ENCODE data around the gene LRRTM2.
A peak's percentile ranks its signal among the peaks of the same experiment; 100 is the strongest.
"Not testable (repeated sequence)": the region's sequence is repeated elsewhere in the genome, so short reads cannot be mapped to it uniquely, and the experiment has no call there.

The LRRTM2 gene, protein sequence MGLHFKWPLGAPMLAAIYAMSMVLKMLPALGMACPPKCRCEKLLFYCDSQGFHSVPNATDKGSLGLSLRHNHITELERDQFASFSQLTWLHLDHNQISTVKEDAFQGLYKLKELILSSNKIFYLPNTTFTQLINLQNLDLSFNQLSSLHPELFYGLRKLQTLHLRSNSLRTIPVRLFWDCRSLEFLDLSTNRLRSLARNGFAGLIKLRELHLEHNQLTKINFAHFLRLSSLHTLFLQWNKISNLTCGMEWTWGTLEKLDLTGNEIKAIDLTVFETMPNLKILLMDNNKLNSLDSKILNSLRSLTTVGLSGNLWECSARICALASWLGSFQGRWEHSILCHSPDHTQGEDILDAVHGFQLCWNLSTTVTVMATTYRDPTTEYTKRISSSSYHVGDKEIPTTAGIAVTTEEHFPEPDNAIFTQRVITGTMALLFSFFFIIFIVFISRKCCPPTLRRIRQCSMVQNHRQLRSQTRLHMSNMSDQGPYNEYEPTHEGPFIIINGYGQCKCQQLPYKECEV

DNA sequence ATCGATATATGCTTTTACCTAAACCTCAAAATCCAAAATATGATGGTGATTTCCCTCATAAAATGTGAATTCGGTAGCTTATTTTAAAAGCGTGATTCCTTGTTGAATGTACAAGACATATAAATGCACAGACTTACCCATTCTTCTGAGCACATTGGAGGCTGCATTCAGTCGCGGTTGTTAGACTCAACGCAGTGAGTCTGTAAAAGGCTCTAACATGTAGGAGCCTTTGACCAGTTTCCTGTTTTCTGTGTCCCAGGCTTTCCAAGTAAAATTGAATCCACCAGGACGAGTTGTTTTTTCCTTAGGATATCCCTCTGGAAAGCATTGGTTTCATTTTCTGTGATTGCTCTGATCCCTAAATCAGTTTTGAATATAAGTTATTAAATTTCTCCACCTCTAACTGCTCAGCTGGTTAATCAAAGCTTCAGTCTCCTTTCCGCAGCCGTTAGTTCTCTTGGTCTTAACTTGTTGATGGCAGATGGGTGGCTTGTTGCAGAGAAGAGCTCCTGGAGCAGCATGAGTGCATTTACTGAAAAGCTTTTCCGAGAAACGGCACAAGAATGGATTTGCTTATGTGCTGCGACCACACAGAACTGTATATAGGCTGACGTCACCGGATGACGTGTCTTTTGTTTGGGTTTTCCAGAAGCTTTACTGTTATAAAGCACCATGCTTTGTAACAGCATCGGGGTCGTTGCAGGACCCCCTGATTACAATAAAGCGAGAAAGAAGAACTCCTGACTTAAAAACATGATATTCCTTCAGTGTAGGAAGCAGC, at the start of gene LRRTM2:
LRRTM2 (minus strand) TSS at position 565 of the 781 bp plus-strand sequence; CDS start at position 141, 424 bp downstream.
- DNase-seq (ENCODE audit: low spot score), result peak; percentile 70

DNA sequence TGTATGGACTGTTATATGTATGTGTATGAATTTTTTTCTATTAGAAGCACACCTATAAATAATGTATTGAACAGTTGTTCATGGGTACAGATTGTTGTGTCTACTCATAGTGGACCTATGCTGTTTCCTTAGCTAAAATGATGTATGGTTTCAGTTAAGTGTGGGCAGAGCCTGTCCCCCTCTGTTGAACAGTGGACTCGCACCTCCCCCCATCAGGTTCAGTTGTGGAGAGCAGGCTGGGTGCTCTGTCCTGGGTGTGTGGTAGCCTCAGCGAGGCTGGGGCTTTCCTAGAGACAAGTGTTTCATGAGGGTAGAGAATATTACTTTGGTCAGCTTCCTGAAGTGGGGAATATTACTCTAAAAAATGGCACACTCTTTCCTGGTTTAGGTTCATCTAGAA, 47.4 kb upstream of the LRRTM2 start:
- no peak for DNase-seq (ENCODE audit: low spot score)

DNA sequence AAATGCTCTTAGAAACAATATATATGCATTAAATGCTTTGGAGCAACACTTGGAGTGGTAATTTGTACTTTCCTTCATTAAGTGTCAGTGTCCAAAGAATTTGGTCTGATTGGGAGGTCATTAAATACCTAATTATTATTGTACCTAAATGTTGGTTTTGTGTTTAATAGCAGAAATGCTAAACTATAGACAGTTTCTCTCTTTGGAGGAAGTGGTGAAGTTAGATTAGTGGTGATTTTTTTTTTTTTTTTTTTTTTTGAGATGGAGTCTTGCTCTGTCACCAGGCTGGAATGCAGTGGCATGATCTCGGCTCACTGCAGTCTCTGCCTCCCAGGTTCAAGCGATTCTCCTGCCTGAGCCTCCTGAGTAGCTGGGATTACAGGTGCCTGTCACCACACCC, 46.2 kb upstream of the LRRTM2 start:
- not testable (repeated sequence) for DNase-seq (ENCODE audit: low spot score)

DNA sequence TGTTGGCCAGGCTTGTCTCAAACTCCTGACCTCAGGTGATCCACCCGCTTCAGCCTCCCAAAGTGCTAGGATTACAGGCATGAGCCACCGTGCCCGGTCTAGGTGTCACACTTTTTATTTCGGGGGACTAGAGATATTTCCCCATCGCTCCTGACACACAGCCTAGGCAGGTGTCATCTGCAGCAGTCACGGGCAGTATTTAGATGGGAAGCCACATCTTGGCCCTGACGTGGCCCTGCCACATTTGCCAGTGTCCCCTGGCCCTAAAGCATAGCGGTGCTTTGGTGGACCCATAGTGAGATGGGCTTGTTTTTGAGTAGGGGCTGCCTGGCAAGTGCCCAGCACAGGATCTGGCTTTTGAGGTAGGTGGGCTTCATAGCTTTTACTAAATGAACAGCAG, 45.0 kb upstream of the LRRTM2 start:
- no peak for DNase-seq (ENCODE audit: low spot score)

GRCh38 chr5:138918686-138919085, 43.6 kb upstream of the LRRTM2 start:
- DNase-seq (ENCODE audit: low spot score), result no peak

GRCh38 chr5:138914338-138914737, 39.2 kb upstream of the LRRTM2 start:
- no peak for DNase-seq (ENCODE audit: low spot score)

- no peak for DNase-seq (ENCODE audit: low spot score)
These were observed 38.6 kb upstream of the LRRTM2 start for GRCh38 chr5:138913773-138914172.

DNA sequence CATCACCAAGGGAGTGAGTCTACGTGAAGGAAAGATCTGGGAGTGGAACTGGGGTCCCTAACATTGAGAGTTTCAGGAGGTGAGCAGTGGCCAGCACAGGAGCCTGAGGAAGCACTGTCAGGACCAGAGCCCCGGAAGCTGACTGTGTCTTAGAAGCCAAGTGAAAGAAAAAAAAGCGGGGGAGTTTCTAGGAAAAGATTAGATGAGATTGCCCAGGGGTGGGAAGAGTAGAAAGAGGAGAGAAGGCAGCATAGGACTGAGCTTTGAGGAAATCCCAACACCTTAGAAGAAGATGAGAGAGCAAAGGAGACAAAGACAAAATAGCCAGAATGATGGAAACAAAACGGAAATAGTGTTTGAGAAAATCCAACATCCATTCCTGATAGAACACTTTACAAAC, 37.0 kb upstream of the LRRTM2 start:
- DNase-seq (ENCODE audit: low spot score), result no peak

DNA sequence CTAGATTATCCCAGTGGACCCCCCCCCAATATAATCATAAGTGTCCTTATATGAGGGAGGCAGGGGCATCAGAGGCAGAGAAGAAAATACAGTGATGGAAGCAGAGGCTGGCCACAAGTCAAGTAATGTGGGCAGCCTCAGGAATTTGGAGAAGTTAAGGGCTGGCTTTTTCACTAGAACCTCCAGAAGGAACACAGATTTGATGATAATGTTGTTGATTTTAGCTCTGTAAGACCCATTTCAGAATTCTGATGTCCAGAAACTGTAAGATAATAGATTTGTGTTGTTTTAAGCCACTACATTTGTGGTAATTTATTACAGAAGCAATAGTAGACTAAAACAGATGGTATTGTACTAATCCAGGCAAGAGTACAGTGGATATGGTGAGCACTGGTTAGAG, 36.3 kb upstream of the LRRTM2 start:
- no peak for DNase-seq (ENCODE audit: low spot score)

DNA sequence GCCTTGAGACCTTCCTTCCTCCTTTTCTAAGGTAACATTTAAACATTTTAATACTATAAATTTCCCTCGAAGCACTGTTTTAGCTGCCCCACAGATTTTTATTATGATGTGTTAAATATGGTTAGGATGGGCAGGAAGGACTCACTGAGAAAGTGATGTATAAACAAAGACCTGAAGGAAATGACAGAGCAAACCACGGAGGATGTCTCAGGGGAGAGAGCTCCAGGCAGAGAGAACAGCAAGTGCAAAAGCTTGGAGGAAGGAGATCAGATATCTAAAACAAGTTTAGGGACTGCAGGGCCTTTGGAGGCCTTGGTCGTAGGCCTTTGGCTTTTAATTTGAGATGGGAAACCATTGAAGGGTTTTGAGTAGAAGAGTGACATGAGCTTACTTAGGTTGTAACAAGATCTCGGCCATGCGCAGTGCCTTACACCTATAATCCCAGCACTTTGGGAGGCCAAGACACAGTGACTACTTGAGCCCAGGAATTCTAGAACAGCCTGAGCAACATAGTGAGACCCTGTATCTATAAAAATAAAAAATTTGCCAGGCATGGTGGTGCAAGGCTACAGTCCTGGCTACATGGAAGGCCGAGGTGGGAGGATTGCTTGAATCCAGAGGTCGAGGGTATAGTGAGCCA, 35.5 kb upstream of the LRRTM2 start:
- DNase-seq (ENCODE audit: low spot score), result no peak

- DNase-seq (ENCODE audit: low spot score), result no peak
These were observed 34.6 kb upstream of the LRRTM2 start for GRCh38 chr5:138909734-138910133.

DNA sequence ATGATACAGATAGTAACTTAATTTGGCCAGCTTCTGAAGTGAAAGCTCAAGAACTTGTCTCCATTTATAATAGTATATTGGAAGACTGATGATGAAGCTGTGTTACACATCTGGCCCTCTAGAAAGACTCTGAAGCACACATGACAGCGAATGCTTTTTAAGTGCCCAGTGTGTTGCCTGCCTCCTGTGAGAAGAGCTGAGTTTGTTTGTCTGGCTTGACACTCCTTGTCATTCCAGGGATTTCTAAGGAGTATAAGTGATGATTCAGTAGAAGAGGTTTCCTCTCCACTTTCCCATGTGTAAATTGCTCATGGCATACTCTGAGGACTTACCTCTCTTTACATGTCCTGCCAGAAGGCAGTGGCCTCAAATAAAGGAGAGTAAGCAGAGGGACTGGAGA, 30.4 kb upstream of the LRRTM2 start:
- peak; percentile 47 for DNase-seq (ENCODE audit: low spot score)

- no peak for DNase-seq (ENCODE audit: low spot score)
These were observed 28.1 kb upstream of the LRRTM2 start for GRCh38 chr5:138903130-138903775.

DNA sequence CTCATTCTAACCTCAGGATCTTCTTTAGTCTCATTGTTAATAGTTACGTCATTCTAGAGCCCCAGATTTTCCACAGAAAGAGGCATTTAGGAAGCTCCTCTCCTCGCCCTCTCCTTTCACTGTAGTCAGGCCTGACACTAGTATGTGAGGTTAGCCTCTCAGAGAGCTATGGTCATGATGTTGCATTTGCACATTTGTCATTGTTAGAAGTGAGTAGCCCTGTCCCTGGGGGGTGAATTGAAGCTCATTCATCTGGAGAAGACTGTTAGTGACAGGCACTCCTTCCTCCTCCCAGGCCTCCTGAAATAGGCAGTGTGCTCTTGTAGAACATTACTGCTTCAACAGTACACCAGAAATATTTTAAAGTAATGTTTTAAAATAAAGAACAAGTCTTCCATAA, 26.6 kb upstream of the LRRTM2 start:
- DNase-seq (ENCODE audit: low spot score), result no peak

- DNase-seq (ENCODE audit: low spot score), result peak; percentile 13
These were observed 25.3 kb upstream of the LRRTM2 start for GRCh38 chr5:138900281-138900965.

DNA sequence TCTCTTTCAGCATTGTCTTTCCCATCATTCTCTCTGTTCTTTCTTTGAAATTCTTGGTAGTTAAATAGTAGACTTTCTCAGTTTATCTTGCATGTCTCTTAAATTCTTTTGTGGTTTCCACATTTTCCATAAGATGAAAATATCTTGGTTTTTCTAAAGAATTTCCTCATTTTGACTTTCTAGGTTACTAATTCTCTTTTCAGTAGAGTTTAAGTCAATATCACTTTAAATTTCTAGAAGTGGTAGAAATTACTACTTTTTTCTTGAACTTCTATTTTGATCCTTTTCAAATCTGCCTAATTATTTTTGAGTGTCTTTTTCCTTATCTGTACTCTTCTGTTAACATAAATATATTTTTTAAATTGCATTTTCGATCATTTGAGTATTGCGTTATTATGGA, 23.6 kb upstream of the LRRTM2 start:
- no peak for DNase-seq (ENCODE audit: low spot score)

DNA sequence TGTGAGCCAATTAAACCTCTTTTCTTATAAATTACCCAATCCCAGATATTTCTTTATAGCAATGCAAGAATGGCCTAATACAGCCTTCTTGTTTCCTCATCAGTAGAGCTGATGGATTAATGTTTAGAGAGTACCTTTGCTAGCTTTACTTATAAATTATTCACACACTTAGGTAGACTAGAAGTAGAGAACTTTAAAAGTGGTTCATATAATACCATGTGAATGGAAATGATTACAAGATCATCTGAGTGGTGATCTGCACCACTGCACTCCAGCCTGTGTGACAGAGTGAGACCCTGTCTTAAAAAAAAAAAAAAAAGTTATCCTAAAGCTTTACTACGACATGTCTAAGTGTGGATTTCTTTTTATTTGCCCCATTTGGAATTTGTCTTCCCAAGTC, 23.2 kb upstream of the LRRTM2 start:
- DNase-seq (ENCODE audit: low spot score), result no peak

- DNase-seq (ENCODE audit: low spot score), result no peak
These were observed 20.8 kb upstream of the LRRTM2 start for GRCh38 chr5:138895918-138896317.

GRCh38 chr5:138890644-138891043, 15.5 kb upstream of the LRRTM2 start:
- no peak for DNase-seq (ENCODE audit: low spot score)

DNA sequence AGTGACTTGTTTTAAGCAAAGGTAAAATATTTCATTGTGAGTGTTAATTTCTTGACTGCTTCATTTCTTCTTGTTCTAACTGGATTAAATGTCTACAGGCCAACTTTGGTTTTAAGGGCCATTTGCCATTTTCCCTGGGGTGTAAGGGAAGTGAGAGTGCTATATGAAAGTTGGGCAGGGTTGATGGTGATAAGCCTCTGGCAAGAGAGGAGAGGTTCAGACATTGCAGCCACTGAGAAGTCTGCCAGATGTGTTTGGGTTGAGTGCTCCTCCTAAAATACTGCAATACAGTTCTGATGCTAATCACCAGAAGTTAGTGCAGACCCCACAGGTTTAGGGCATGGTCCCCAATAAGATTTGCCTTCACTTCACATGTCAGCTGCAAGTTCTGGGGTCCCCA, 14.9 kb upstream of the LRRTM2 start:
- DNase-seq (ENCODE audit: low spot score), result no peak

DNA sequence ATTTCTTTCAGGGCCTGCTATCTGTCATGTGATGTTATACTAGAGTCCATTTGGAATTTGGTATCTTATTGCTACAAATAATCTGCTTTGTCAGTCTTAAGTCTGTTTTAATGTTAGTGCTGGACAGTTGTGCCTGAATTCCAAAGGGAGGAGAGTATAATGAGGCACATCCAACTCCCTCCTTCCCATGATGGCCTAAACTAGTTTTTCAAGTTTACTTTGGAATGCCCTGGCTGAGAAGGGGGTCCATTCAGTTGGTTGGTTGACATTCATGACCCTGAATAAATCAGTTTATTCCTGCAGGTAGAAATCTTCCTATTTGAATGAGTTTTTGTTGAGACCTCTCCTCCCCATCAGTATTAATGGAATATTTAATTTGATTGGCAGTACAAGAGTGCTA, 9.4 kb upstream of the LRRTM2 start:
- no peak for DNase-seq (ENCODE audit: low spot score)

- DNase-seq (ENCODE audit: low spot score), result no peak
These were observed 9.0 kb upstream of the LRRTM2 start for GRCh38 chr5:138884094-138884493.
